Lung (tissue), 12 donors: ENCODE measurements around the gene AK4. TPM values are rescaled to one million over a fixed set of nuclear protein-coding genes. Genes with fewer than 3 reads are reported as not detected.

Experiments
- ATAC-seq: fragments of 200-7000 bp; cut with Tn5 transposase; one replicate; pipeline ENCODE4 v1.9.1; 2020; ENCODE audit warnings: moderate number of reproducible peaks; ENCODE audit not compliant: insufficient read depth, low FRiP score
- DNase-seq, 3 donors: peaks; one replicate each; pipeline ENCODE4 v3.0.0-alpha.2; 2013 to 2017
- H3K27ac ChIP-seq, 2 donors: one replicate each; pipeline ENCODE4 v1.5.1; 2013; ENCODE audit warnings: mild to moderate bottlenecking in 2 of 2, moderate library complexity in 2 of 2, control low read depth in 1 of 2, inconsistent platforms in 1 of 2, low read depth in 1 of 2, low read length in 1 of 2
- H3K27me3 ChIP-seq, 3 donors: one replicate each; pipeline ENCODE4 v1.5.1; 2013; ENCODE audit warnings: low read length in 2 of 3; ENCODE audit not compliant: control insufficient read depth in 3 of 3, insufficient read depth in 3 of 3
- H3K36me3 ChIP-seq, 4 donors: one replicate each; pipeline ENCODE4 v1.5.1; 2013; ENCODE audit warnings: low read length in 4 of 4, mild to moderate bottlenecking in 1 of 4, moderate library complexity in 1 of 4; ENCODE audit not compliant: control insufficient read depth in 4 of 4, insufficient read depth in 4 of 4
- H3K4me1 ChIP-seq, 5 donors: one replicate each; pipeline ENCODE4 v1.5.1; 2013; ENCODE audit warnings: low read length in 5 of 5, mild to moderate bottlenecking in 2 of 5, moderate library complexity in 1 of 5; ENCODE audit not compliant: control insufficient read depth in 5 of 5, insufficient read depth in 5 of 5
- H3K4me3 ChIP-seq: one replicate; pipeline ENCODE4 v1.5.1; 2013; ENCODE audit warnings: mild to moderate bottlenecking, control low read depth, moderate library complexity
- H3K9ac ChIP-seq, 2 donors: one replicate each; pipeline ENCODE4 v1.5.1; 2013; ENCODE audit warnings: low read length in 2 of 2, control low read depth in 1 of 2; ENCODE audit not compliant: insufficient read depth in 1 of 2
- H3K9me3 ChIP-seq, 4 donors: one replicate each; pipeline ENCODE4 v1.5.1; 2013; ENCODE audit warnings: low read length in 3 of 4, mild to moderate bottlenecking in 1 of 4, moderate library complexity in 1 of 4; ENCODE audit not compliant: control insufficient read depth in 4 of 4, insufficient read depth in 3 of 4
- WGBS, 2 donors: extraction: QIAGEN DNeasy Blood & Tissue Kit; methylation state at CpG; one replicate each; pipeline ENCODE4 v1.1.7; 2013; 5-methylcytosine and 5-hydroxymethylcytosine counted together
- polyA plus RNA-seq, 2 donors: library from polyadenylated mRNA; stranded (reverse); fragments of 200-250 nt; gene quantifications; one replicate each; pipeline ENCODE4 v1.2.1, GENCODE V29; 2013
- total RNA-seq, 2 donors: library from RNA; depleted of rRNA in 1 of 2; stranded (reverse); fragments of >200 nt in 1 of 2; gene quantifications; one replicate each; pipeline ENCODE4 v1.2.1, GENCODE V29; 2014 to 2021
- TF ChIP-seq, protein P1 (sequence below): IDR thresholded peaks from 2 replicates; pipeline ENCODE4 v1.5.1; 2012; ENCODE audit warnings: mild to moderate bottlenecking; ENCODE audit errors: control extremely low read depth, extremely low read depth
- donor health status: control.
- donor health status: control.
- donor health status: Bipolar disorder and iron deficiency.
- donor health status: healthy.
- donor health status: DM: yes; HTN: yes; CAD: no.

The AK4 gene
- total and polyA plus RNA-seq, 4 donors = 1.1 to 13.7 (median 6.5) TPM

- Histone ChIP-seq H3K36me3 (no peaks in the 10 kb centered on the region), H3K9me3 (no peaks in the 10 kb centered on the region), H3K4me3 (no peak overlapping the region), H3K4me1 (no peaks in the 10 kb centered on the region), H3K9ac (no peak overlapping the region), H3K27me3 (no peaks in the 10 kb centered on the region), H3K27ac (no peak overlapping the region)
- ATAC-seq (no peak), DNase-seq (no peak)
- TF ChIP-seq, protein P1, sequence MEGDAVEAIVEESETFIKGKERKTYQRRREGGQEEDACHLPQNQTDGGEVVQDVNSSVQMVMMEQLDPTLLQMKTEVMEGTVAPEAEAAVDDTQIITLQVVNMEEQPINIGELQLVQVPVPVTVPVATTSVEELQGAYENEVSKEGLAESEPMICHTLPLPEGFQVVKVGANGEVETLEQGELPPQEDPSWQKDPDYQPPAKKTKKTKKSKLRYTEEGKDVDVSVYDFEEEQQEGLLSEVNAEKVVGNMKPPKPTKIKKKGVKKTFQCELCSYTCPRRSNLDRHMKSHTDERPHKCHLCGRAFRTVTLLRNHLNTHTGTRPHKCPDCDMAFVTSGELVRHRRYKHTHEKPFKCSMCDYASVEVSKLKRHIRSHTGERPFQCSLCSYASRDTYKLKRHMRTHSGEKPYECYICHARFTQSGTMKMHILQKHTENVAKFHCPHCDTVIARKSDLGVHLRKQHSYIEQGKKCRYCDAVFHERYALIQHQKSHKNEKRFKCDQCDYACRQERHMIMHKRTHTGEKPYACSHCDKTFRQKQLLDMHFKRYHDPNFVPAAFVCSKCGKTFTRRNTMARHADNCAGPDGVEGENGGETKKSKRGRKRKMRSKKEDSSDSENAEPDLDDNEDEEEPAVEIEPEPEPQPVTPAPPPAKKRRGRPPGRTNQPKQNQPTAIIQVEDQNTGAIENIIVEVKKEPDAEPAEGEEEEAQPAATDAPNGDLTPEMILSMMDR = no peak
- 90 to 94% methylated on average over 4 of the region's 4 CpGs for WGBS, 2 donors
Observed at GRCh38 chr1:65237503-65237902, 89.5 kb downstream of the AK4 start.

GRCh38 chr1:65238010-65238409, 90.0 kb downstream of the AK4 start:
- no peaks in the 10 kb centered on the region for H3K36me3 ChIP-seq
- 72% methylated on average over 6 of the region's 6 CpGs for WGBS, 2 donors
- H3K4me1 ChIP-seq = no peaks in the 10 kb centered on the region
- H3K27me3 ChIP-seq = no peaks in the 10 kb centered on the region
- H3K9me3 ChIP-seq = no peaks in the 10 kb centered on the region
- ATAC-seq = no peak
- no peak overlapping the region for H3K9ac ChIP-seq
- H3K4me3 ChIP-seq = no peak overlapping the region
- TF ChIP-seq, protein P1 = no peak
- no peak overlapping the region for H3K27ac ChIP-seq
- no peak for DNase-seq

DNA sequence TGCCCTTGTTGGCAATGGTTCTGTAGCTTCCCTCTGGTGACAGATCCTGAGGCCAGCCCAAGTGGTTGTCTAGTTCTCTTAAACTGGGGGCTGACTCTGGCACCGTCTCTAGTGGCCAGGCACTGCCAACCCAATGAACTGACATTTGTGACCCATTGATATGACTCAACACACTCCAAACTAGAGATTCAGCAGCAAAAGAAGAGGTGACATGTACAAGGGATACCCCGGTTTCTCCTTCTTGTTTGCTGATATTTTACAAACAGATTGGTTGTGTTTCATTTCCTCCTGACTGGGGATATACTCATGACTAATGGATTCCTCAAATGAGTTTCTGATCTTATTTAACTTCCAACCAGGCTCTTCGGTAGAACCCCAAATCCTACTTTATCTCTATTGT, 95.5 kb downstream of the AK4 start:
- WGBS, 2 donors = 82 to 84% methylated on average over 3 of the region's 3 CpGs
- Histone ChIP-seq H3K4me3 (no peak overlapping the region), H3K27me3 (no peaks in the 10 kb centered on the region), H3K27ac (no peak overlapping the region), H3K36me3 (no peaks in the 10 kb centered on the region), H3K9me3 (no peaks in the 10 kb centered on the region), H3K4me1 (peaks cover 0 to 15% (median 3%) of the 10 kb centered on the region in 5 donors), H3K9ac (no peak overlapping the region)
- DNase-seq = no peak
- no peak for ATAC-seq
- TF ChIP-seq, protein P1 = no peak

- no peaks in the 10 kb centered on the region for H3K36me3 ChIP-seq
- ATAC-seq (no peak), DNase-seq (no peak)
- TF ChIP-seq, protein P1 = no peak
- no peak overlapping the region for H3K4me3 ChIP-seq
- no peaks in the 10 kb centered on the region for H3K27me3 ChIP-seq
- H3K4me1 ChIP-seq = peaks cover 0 to 15% (median 3%) of the 10 kb centered on the region in 5 donors
- no peaks in the 10 kb centered on the region for H3K9me3 ChIP-seq
- H3K9ac ChIP-seq = no peak overlapping the region
- no peak overlapping the region for H3K27ac ChIP-seq
Observed at GRCh38 chr1:65245295-65245694, 97.3 kb downstream of the AK4 start.
